ENCODE data around the gene NPSR1. TPM values are rescaled to one million over a fixed set of nuclear protein-coding genes. Genes with fewer than 3 reads are reported as not detected.
"Not testable (repeated sequence)": the region's sequence is repeated elsewhere in the genome, so short reads cannot be mapped to it uniquely, and the experiment has no call there.

The NPSR1 gene, protein sequence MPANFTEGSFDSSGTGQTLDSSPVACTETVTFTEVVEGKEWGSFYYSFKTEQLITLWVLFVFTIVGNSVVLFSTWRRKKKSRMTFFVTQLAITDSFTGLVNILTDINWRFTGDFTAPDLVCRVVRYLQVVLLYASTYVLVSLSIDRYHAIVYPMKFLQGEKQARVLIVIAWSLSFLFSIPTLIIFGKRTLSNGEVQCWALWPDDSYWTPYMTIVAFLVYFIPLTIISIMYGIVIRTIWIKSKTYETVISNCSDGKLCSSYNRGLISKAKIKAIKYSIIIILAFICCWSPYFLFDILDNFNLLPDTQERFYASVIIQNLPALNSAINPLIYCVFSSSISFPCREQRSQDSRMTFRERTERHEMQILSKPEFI
- not detected in 2 replicates for total RNA-seq (ENCODE audit: low replicate concordance)
- long read RNA-seq = 0 reads

DNA sequence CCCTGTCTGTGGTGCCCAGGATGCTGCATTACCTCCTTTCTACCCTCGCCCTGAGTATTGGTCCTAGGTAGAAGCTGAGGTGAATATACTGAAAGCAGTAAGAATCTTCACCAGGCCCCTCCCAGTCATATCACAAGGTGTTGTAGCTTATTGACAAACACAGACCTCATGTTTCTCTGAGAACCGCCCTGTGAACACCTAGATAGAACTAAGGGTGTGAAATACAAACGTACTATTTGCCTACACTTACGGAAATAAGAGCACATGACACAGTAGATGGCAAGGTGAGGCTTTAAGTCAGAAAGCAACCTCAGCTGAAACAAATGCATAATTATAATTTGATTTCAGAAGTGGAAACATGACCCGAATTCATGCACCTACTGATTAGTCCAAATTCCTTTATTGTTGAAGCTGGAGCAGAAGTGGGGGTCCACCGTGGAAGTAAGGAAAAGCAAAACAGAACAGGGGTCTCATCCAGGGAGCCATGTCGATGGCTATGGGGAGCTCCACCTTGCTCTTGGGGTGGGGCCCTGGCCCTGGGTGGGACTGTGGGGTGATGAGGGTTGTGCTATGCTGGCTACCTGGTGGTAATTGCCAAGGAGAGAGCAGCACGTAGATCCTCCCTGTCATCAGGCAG, at the start of gene NPSR1:
Gene NPSR1 (plus strand): TSS at position 587 of the 637 bp plus-strand sequence. CDS start 195 bp downstream, outside the sequence.
- TF ChIP-seq, protein P1, sequence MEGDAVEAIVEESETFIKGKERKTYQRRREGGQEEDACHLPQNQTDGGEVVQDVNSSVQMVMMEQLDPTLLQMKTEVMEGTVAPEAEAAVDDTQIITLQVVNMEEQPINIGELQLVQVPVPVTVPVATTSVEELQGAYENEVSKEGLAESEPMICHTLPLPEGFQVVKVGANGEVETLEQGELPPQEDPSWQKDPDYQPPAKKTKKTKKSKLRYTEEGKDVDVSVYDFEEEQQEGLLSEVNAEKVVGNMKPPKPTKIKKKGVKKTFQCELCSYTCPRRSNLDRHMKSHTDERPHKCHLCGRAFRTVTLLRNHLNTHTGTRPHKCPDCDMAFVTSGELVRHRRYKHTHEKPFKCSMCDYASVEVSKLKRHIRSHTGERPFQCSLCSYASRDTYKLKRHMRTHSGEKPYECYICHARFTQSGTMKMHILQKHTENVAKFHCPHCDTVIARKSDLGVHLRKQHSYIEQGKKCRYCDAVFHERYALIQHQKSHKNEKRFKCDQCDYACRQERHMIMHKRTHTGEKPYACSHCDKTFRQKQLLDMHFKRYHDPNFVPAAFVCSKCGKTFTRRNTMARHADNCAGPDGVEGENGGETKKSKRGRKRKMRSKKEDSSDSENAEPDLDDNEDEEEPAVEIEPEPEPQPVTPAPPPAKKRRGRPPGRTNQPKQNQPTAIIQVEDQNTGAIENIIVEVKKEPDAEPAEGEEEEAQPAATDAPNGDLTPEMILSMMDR (conservative IDR thresholded peaks at IDR 0.05) = no peak
- Mint-ChIP-seq H3K4me1 (ENCODE audit: unreplicated experiment) (peaks cover 20% of the 10 kb centered on the region), H3K27me3 (peaks cover 8% of the 10 kb centered on the region), H3K27ac (no peak within 1 kb of the TSS), H3K36me3 (no peaks in the 10 kb centered on the region), H3K9me3 (peaks cover 6% of the 10 kb centered on the region), H3K4me3 (no peak within 1 kb of the TSS)
- no peak for DNase-seq (ENCODE audit: extremely low spot score, unreplicated experiment)

DNA sequence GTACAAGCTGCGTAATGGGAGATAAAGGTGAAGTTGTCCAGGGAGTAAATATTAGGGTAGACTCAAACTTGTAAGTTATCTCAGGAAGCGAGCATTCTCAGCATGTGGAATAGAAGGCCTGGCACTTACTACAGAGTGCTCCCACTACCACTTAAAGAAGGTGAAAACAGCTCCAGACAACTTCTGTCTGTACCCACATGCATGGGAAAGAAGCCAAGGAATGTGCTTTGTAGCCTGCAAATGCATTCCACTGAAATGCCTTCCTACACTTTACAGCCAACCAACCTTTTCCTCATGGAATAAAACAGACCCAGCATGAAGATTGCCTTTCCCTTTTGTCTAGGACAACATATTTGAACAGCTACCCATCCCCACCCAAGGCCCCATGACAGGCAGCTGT, 45.4 kb upstream of the NPSR1 start:
- DNase-seq (ENCODE audit: extremely low spot score, unreplicated experiment) = no peak
- H3K27ac Mint-ChIP-seq = no peak overlapping the region
- H3K9me3 Mint-ChIP-seq = no peaks in the 10 kb centered on the region
- TF ChIP-seq, protein P1 (conservative IDR thresholded peaks at IDR 0.05) = no peak
- H3K4me3 Mint-ChIP-seq = no peak overlapping the region
- H3K36me3 Mint-ChIP-seq = no peaks in the 10 kb centered on the region
- no peaks in the 10 kb centered on the region for H3K4me1 Mint-ChIP-seq (ENCODE audit: unreplicated experiment)
- no peaks in the 10 kb centered on the region for H3K27me3 Mint-ChIP-seq

DNA sequence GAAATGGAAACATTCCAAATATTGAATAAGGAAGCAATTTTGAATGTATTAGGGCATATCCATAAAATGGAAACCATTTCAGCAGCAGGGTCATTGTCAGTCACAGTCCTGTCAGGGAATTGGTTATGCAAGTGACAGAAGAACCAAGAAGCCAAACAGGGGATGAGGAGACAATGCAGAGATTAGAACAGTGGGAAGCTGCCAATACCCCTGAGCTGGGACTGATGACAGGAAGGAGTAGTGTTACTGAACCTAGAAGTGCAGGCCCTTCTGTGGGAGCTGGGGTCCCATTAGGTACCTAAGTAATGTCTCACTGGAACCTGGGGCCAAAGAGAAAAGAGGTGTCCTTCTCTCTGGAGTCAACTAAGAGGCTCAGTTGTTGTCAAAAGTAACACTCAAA, 37.6 kb upstream of the NPSR1 start:
- no peaks in the 10 kb centered on the region for H3K36me3 Mint-ChIP-seq
- H3K4me1 Mint-ChIP-seq (ENCODE audit: unreplicated experiment) = no peaks in the 10 kb centered on the region
- H3K27me3 Mint-ChIP-seq = no peaks in the 10 kb centered on the region
- no peak overlapping the region for H3K4me3 Mint-ChIP-seq
- H3K9me3 Mint-ChIP-seq = no peaks in the 10 kb centered on the region
- TF ChIP-seq, protein P1 (conservative IDR thresholded peaks at IDR 0.05) = no peak
- DNase-seq (ENCODE audit: extremely low spot score, unreplicated experiment) = no peak
- no peak overlapping the region for H3K27ac Mint-ChIP-seq

DNA sequence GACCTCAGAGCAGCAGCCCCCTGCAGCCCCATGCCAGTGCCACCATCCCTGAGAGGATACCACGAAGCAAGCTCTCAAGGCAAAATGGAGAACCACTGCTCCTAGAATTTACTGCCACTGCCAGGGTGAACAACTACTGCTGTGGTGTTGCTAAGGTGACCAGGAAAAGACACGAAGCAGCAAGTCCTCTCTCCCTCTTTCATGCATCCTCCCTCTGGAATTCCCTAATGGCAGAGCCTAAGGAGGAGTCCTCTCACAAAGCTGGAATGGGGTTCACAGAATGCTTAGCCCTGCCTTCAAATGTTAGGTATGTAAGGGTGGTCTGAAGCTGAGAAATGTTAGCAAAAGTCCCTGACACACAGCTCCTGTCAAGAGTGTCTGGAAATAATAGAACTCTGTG, 35.8 kb upstream of the NPSR1 start:
- no peak for DNase-seq (ENCODE audit: extremely low spot score, unreplicated experiment)
- TF ChIP-seq, protein P1 (conservative IDR thresholded peaks at IDR 0.05) = no peak
- no peaks in the 10 kb centered on the region for H3K4me1 Mint-ChIP-seq (ENCODE audit: unreplicated experiment)
- H3K9me3 Mint-ChIP-seq = no peaks in the 10 kb centered on the region
- H3K27me3 Mint-ChIP-seq = no peaks in the 10 kb centered on the region
- H3K27ac Mint-ChIP-seq = no peak overlapping the region
- no peak overlapping the region for H3K4me3 Mint-ChIP-seq
- no peaks in the 10 kb centered on the region for H3K36me3 Mint-ChIP-seq

DNA sequence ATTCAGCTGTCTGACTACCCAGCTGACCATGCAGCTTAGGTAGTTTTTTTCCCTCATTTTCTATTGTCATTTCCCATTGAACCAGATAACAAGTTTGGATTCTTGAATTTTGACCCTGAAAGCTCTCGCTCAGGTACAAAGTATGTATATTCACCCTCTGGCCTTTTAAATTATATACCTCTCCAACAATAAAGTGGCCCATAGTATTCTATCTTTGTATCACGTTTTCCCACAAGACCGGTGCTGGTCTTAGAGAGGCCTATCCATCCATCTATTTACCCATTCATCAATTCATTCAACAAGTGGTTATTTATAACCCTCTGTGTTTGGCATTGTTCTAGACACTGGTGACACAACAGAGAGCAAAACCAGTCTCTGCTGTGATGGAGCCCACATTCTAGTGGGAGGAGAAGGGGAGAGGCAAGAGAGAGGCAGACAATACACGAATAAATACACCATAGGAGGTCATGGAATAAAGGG, 35.2 kb upstream of the NPSR1 start:
- H3K4me1 Mint-ChIP-seq (ENCODE audit: unreplicated experiment) = no peaks in the 10 kb centered on the region
- no peak overlapping the region for H3K4me3 Mint-ChIP-seq
- H3K36me3 Mint-ChIP-seq = no peaks in the 10 kb centered on the region
- DNase-seq (ENCODE audit: extremely low spot score, unreplicated experiment) = no peak
- TF ChIP-seq, protein P1 (conservative IDR thresholded peaks at IDR 0.05) = no peak
- no peak overlapping the region for H3K27ac Mint-ChIP-seq
- no peaks in the 10 kb centered on the region for H3K9me3 Mint-ChIP-seq
- no peaks in the 10 kb centered on the region for H3K27me3 Mint-ChIP-seq

DNA sequence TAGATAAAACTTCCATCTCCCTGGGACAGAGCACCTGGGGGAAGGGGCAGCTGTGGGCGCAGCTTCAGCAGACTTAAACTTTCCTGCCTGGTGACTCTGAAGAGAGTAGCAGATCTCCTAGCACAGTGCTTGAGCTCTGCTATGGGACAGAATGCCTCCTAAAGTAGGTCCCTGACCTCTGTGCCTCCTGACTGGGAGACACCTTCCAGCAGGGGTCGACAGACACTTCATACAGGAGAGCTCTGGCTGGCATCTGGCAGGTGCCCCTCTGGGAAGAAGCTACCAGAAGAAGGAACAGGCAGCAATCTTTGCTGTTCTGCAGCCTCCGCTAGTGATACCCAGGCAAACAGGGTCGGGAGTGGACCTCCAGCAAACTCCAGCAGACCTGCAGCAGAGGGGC, 29.4 kb upstream of the NPSR1 start:
- H3K9me3 Mint-ChIP-seq; H3K27ac Mint-ChIP-seq; H3K27me3 Mint-ChIP-seq; H3K4me3 Mint-ChIP-seq; H3K36me3 Mint-ChIP-seq; H3K4me1 Mint-ChIP-seq (ENCODE audit: unreplicated experiment); DNase-seq (ENCODE audit: extremely low spot score, unreplicated experiment): not testable (repeated sequence)
